ENCODE measurements around the gene SMARCD2.
"Not testable (repeated sequence)": the region's sequence is repeated elsewhere in the genome, so short reads cannot be mapped to it uniquely, and the experiment has no call there.

SMARCD2 gene

DNA sequence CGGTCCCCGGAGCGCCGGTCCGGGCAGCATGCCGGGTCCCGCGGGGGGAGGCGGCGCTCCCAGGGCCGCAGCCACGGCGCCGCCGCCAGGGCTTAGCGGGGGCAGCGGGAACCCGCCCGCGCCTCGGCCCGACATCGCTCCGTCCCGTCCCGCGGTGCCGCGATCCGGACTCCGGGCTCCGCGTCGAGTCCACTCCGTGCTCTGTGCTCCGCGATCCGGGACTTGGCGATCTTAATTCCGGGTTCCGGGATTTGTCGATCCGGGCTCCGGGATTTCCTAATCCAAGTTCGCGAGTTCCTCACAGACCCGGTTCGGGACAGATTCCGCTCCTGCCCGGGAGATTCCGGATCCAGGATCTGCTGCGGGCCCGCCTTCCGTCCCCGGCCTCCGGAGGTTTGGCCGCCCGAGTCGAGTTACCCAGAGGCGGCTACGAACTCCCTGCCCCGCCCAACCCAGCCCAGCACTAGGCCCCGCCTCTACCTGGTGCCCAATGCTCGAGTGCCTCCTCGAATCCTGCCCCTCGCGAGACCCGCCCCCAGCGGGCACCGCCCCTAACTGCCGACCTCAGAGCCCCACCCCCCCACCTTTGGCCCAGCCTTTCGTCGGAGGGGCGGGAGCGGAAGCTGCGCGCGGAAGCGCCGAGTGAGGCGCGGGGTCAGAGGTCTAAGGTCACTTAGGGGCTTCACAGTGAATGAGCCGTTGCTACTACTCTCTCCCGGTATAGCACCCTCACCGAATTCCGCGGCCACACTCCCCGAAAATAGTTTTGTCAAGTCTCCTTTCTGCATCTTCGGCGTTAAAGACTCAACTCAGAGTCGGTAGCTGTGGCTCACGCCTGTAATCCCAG is at the start of gene SMARCD2:
SMARCD2 (minus strand) TSS at position 146 of the 847 bp plus-strand sequence; CDS start at position 135, 11 bp downstream.
- peak; percentile 99 for DNase-seq

DNA sequence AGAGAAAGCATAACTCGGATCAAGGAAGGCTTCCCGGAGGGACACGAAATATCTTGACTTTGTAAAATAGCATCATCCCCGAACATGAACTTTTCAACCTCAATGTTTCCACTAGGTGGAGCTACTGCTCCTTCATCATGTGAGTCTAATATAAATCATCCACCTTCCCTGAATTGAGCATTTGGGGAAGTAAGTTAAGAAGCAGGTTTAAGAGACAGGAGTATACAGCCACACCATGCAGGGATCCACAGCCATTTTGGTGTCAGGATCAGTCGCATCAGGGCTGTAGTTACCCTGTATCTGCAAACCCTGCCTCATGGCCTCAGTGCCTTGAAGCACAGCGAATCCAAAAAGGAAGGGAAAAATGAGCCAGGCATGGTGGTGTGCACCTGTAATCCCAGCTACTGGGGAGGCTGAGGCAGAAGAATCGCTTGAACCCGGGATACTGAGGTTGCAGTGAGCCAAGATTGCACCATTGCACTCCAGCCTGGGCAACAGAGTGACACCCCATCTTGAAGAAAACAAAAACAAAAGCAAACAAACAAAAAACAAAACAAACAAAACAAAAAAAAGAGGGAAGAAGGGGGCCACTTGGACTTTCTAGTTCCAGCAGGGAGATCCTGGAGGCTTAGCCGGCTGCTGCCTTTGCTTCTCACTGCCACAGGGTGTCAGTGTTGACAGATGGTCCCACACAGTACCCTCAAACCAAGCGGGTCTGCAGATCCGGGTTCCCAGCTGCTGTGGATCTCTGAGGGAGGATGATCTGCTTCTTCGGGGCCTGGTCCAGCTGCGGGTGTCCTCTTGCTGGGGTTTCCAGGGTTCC is 46.8 kb upstream of the SMARCD2 start:
- DNase-seq = peak; percentile 78

DNA sequence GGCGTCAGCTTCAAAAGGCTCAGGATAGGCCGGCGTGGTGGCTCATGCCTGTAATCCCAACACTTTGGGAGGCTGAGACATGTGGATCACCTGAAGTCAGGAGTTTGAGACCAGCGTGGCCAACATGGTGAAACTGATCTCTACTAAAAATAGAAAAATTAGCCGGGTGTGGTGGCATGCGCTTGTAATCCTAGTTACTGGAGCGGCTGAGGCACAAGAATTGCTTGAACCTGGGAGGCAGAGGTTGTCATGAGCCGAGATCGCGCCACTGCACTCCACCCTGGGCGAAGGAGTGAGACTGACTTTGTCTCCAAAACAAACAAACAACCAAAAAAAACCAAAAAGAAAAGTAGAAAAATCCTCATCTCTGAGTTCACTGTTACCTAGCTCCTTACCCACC is 42.6 kb upstream of the SMARCD2 start:
- not testable (repeated sequence) for DNase-seq

DNA sequence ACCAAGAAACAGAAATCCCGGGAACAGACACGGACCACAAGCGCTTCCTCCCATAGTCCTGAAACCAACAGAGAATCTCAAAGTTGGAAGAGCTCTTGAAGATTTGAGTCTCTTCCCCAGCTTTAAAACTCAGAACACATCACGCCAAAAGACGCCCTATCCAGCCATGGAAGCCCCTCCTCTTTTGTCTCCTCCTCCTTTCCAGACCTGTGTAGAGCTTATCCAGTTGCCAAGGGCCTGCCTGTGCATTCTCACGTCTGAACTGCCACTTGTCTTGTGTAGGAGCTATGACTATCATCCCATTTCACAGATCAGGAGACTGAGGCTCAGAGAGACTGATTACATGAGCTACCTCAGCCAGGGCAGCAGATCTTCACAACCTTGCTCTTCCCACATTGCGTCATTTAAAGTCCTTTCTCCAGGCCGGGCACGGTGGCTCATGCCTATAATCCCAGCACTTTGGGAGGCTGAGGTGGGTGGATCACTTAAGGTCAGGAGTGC is 40.2 kb upstream of the SMARCD2 start:
- DNase-seq = not testable (repeated sequence)

DNA sequence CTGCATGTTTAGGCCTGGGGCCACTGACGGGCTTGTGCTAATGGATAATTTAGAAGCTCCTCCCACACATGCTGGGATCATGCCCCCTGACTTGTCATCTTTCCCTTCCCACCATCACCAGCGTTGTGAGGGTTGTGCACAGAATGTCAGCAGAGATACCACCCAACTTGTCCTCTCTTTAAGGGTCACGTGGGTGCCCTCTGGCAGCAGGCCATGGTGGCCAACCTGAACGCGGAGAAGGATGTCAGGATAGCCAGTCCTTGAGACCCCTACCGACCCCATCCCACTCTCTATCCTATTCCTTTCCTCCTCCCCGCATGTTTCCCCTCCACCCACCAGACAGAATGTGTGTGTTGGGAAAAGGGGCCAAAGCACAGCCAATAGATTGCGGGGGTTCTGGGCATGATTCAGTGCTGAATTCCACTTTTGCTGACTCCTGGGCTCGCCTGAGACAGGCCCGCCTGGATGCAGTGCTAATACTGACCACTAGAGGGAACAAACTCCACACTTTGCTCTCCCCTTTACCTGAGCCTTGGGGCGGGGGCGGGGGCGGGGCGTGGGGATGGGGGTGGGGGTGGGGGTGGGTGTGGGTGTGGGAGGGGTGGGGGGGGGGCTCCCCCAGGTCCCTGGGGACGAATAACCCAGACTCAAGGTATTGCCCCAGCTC is 39.6 kb upstream of the SMARCD2 start, which contains the start of gene GH2:
GH2 (minus strand) TSS at position 10 of the 667 bp plus-strand sequence. CDS start 143 bp downstream, outside the sequence.
- peak; percentile 64 for DNase-seq

DNA sequence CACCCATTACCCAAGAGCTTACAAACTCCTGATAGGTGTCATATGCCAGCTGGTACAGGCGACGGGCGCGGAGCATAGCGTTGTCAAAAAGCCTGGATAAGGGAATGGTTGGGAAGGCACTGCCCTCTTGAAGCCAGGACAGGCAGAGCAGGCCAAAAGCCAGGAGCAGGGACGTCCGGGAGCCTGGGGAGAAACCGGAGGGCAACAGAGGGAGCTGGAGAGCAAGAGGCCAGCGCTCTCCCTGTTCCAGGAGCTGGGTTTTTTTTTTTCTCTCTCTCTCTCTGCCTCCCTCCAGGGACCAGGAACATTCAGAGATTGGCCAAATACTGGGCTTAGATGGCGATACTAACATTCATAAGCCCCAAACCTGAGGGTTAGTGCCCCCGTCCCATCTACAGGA is 38.9 kb upstream of the SMARCD2 start:
- DNase-seq = not testable (repeated sequence)

DNA sequence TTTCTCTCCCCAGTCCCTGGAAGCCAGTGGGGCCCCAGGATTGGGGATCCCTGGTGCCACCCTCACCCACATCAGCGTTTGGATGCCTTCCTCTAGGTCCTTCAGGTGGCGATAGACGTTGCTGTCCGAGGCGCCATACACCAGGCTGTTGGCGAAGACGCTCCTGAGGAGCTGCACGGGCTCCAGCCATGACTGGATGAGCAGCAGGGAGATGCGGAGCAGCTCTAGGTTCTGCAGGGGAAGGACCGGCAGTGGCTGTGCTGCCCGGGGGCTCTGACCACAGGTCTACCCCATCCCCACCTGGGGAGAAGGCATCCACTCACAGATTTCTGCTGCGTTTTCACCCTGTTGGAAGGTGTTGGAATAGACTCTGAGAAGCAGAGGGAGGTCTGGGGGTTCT is 38.2 kb upstream of the SMARCD2 start:
- no peak for DNase-seq

DNA sequence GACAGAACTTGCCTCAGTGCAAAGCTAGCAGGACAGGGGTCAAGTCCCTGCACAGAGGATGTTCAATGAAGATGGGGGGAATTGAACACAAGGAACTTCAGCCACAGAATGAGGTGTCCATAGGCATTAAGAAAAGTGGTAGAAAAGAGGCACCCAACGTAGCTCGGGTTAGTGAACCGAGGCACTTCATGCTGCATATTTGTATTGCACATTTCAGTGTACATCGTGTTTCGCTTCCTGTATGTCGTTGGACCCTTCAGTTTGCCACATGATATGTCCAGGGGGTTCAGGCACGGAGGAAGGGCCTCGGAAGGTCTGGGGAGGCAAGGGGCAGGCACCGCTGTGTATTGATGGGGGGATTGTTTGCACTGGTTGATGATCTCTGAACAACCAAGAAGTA is 35.9 kb upstream of the SMARCD2 start:
- DNase-seq = not testable (repeated sequence)

DNA sequence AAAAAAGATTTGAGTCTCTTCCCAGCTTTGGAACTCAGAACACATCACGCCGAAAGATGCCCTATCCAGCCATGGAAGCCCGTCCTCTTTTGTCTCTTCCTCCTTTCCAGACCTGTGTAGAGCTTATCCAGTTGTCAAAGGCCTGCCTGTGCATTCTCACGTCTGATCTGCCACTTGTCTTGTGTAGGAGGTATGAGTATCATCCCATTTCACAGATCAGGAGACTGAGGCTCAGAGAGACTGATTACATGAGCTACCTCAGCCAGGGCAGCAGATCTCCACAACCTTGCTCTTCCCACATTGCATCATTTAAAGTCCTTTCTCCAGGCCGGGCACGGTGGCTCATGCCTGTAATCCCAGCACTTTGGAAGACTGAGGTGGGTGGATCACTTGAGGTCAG is 32.2 kb upstream of the SMARCD2 start:
- not testable (repeated sequence) for DNase-seq

DNA sequence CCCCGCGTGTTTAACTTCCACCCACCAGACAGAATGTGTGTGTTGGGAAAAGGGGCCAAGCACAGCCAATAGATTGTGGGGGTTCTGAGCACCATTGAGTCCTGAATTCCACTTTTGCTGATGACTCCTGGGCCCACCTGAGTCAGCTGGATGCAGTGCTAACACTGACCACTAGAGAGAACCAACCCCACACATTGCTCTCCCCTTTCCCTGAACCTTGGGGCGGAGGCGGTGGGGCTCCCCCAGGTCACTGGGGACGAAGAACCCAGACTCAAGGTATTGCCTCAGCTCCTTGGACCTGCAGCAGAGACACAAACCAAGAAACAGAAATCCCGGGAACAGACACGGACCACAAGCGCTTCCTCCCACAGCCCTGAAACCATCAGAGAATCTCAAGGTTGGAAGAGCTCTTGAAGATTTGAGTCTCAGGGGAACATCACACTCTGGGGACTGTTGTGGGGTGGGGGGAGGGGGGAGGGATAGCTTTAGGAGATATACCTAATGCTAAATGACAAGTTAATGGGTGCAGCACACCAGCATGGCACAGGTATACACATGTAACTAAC is 31.7 kb upstream of the SMARCD2 start:
- DNase-seq = not testable (repeated sequence)

DNA sequence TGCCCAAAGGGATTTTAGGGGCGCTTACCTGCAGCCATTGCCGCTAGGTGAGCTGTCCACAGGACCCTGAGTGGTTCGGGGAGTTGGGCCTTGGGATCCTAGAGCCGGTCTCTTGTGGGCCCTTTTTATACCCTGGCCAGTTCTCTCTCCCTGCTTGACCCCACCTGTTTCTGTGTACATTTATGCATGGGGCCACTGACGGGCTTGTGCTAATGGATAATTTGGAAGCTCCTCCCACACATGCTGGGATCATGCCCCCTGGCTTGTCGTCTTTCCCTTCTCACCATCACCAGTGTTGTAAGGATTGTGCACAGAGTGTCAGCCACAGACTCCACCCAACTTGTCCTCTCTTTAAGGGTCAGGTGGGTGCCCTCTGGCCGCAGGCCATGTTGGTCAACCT is 31.1 kb upstream of the SMARCD2 start, which contains the start of gene CSH2:
CSH2 (minus strand) TSS at position 101 of the 400 bp plus-strand sequence; CDS start at position 38, 63 bp downstream.
- not testable (repeated sequence) for DNase-seq

DNA sequence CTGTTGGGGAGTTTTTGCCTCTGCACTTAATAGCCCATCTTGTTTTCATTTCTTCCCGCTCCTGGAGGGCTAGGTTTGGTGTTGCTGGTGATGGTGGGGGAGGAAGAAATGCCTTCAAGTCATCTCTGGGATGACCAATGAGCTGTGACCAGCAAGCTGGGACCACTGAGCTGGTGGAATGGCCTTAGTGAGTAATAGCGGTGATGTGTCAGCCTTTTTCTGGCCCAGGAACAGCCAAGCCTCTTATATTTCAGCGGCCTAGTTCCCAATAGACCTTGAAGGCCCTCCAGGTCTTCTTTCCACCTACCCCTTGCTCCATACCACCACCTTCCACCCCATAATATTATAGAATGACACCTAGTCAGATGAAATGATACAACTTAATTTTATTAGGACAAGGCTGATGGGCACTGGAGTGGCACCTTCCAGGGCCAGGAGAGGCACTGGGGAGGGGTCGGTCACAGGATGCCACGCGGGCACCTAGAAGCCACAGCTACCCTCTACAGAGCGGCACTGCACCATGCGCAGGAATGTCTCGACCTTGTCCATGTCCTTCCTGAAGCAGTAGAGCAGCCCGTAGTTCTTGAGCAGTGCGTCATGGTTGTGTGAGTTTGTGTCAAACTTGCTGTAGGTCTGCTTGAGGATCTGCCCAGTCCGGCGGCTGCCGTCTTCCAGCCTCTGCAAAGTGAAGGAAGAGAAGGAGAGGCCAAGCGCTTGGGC is 29.3 kb upstream of the SMARCD2 start:
- not testable (repeated sequence) for DNase-seq

DNA sequence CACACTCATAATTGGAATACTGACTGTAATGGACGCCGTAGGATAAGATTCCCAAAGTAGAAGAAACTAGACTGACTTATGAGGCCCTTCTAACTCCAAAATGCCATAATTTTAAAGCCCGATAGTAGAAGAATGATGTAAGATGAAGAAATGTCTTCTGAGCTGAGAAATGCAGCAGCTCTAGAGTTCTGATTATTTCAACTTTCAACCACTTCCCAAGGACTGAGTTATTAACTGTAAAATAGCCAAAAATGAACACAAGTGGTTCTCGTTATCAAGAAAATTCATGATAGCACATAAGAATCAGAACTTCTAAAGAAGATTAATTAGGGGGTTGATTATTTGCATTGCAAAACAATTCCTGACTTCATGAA is 27.8 kb upstream of the SMARCD2 start:
- peak; percentile 19 for DNase-seq

DNA sequence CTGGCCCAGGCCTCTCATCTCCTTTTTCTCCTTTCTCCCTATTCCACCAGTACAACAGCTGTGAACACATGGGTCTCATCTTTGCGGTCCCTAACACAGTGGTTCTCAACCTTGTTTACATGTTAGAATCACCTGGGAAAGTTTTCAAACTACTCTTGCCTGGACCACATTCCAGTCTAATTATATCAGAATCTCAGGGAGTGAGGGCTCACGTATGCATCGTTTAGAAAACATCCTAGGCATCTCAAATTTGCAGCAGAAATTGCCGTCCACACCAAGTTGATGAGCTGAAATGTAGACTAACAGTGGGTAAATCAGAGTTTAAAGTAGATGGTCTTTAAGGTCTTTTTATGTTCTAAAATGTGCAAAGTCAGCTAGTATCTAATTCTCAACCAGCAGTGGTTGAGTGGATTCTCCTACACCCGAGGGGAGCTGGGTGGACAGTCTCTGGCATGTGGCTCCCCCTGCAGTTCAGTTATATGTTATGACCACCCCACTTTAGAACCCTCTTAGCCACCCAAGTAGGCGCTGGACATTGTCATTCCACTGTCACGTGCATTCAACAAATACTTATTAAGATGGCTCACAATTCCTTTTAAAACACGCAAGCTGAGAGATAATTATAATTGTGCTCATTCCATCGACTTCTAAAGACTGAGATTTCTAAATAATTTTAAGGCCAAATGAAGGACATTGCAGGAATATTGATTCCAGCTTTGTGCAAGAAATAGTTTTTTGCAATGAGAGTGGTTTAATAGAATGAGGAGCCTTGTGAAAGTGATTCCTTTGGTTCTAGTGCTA is 27.2 kb upstream of the SMARCD2 start:
- DNase-seq = peak; percentile 6

DNA sequence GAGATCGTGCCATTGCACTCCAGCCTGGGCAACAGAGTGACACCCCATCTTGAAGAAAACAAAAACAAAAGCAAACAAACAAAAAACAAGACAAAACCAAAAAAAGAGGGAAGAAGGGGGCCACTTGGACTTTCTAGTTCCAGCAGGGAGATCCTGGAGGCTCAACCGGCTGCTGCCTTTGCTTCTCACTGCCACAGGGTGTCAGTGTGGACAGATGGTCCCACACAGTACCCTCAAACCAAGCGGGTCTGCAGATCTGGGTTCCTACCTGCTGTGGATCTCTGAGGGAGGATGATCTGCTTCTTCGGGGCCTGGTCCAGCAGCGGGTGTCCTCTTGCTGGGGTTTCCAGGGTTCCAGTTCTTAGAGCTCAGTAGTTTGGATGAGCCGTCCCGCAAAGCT is 24.1 kb upstream of the SMARCD2 start:
- not testable (repeated sequence) for DNase-seq

DNA sequence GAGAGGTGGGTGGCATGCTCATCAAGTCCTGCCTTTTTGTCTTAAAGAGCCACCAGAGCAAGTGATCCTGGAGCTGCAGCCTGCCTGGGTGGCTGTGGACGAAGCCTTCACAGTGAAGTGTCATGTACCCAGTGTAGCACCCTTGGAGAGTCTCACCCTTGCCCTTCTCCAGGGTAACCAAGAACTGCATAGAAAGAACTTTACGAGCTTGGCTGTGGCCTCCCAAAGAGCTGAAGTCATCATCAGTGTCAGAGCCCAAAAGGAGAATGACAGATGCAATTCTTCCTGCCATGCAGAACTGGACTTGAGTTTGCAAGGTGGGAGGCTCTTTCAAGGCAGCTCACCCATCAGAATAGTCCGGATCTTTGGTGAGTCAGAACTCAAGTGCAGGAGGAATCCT is 16.8 kb upstream of the SMARCD2 start:
- DNase-seq = no peak

DNA sequence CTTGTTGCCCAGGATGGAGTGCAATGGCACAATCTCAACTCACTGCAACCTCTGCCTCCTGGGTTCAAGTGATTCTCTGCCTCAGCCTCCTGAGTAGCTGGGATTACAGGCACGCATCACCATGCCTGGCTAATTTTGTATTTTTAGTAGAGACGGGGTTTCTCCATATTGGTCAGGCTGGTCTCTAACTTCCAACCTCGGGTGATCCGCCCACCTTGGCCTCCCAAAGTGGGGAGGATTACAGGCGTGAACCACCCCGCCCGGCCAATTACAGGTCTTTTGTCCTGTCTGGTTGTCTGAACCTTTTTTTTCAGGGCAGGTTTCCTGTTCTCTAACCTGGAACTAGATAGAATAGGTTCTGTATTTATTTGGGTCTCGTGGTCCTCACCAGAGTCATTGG is 13.9 kb upstream of the SMARCD2 start:
- not testable (repeated sequence) for DNase-seq

DNA sequence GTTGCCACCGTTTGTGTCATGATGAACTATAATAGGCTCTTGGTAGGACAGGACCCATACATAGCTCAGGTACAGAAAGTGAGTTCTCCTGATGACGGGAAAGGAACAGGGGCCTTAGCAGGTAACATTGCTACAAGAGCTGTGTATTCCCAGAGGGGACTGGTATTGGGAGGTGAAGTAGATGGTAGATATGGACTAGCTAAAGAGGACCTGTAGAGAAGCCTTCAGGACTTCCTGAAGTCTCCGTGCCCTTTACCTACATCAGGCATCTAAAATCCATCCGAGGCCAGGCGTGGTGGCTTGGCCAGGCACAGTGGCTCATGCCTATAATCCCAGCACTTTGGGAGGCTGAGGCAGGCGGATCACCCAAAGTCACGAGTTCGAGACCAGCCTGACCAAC is 12.7 kb upstream of the SMARCD2 start:
- DNase-seq = no peak

DNA sequence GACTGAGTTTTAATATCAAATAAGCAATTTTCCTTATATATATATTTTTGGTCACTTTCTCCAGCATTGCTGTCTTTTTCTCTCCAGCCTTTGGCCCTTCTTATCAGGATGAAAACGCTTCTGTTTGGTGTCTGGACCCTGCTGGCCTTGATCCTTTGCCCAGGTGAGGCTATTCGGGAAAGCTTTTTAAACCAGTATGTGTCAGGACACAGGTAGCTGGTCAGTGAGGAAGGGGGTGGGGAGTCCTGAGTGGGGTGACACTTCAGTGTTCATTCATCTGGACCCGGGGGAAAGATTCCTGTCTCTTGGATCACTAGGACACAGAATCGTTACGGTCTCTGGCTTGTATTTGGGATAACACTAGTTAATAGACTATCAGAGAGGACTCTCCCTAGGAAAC is 12.2 kb upstream of the SMARCD2 start:
- no peak for DNase-seq

DNA sequence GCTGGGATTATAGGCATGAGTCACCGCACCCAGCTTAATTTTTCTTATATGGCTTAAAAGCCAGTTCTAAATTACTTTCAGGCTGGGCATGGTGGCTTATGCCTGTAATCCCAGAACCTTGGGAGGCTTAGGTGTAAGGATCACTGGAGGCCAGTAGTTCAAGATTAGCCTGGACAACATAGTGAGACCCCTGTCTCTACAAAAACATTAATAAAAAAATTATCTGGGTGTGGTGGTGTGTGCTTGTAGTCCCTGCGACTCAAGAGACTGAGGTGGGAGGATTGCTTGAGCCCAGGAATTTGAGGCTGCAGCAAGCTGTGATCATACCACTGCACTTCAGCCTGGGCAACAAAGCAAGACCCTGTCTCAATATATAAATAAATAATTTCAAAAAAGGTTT is 10.8 kb upstream of the SMARCD2 start:
- no peak for DNase-seq

DNA sequence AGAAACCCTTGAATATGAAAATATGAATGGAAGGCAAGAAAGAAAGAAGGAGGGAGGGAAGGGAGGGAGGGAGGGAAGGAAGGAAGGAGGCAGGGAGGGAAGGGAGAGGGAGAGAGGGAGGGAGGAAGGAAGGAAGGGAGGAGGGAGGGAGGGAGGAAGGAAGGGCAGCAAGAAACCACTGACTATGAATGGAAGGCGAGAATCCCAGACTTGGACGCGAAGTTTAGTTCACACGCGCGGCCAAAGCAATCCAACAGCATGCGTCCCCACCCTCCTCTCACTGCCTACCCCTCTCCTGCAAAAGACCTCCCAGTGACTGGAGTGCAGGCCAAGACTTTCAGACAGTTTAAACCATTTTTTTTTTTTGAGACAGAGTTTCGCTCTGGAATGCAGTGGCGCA is 7.9 kb upstream of the SMARCD2 start:
- no peak for DNase-seq
